22Rv1 (cell line): ENCODE results near the gene INPPL1.

Experiments used
- CTCF ChIP-seq: fragments of 450-650 bp; IDR thresholded peaks from 2 replicates; pipeline ENCODE4 v1.5.1; 2017; ENCODE audit warnings: mild to moderate bottlenecking
- ZFX ChIP-seq: fragments of 450-650 bp; IDR thresholded peaks from 2 replicates; pipeline ENCODE4 v1.6.1; 2017; ENCODE audit warnings: antibody characterized with exemption, borderline replicate concordance

GRCh38 chr11:72238040-72238450, 13.5 kb downstream of the INPPL1 start:
- peak; percentile 88 for TF ChIP-seq CTCF
- no peak for TF ChIP-seq ZFX
